ENCODE data around the gene ANKS3. TPM values are rescaled to one million over a fixed set of nuclear protein-coding genes. Genes with fewer than 3 reads are reported as not detected.

The ANKS3 gene
- total and polyA plus RNA-seq, 2 donors (not counting 3 experiments of a cell fraction or from before 2014, with no cell fraction given), result 13.9 to 24.0 TPM

GRCh38 chr16:4746215-4746614, 12.1 kb upstream of the ANKS3 start:
- ChIA-PET CTCF (no interaction called here), POLR2A (no interaction called here)
- H3K4me1 ChIP-seq (ENCODE audit: control insufficient read depth, extremely low read depth, insufficient read depth, low read length), result no peaks in the 10 kb centered on the region

More at GRCh38 chr16:4746215-4746614, 12.1 kb upstream of the ANKS3 start:
- Histone ChIP-seq H3K4me2 (ENCODE audit: insufficient read depth, low read length) (no peak overlapping the region), H3K9me3 (replicated peaks; ENCODE audit: control insufficient read depth, insufficient read depth, low read length) (no peaks in the 10 kb centered on the region), H3K36me3 (ENCODE audit: control insufficient read depth in 2 of 2, extremely low read depth in 1 of 2, insufficient read depth in 2 of 2, low read length in 2 of 2) (peaks cover 0 to 4% of the 10 kb centered on the region in 2 experiments), H3K4me3 (replicated peaks in 1 of 3; ENCODE audit: insufficient read depth in 1 of 3, low read depth in 1 of 3, low read length in 3 of 3) (no peak overlapping the region), H3K27ac (ENCODE audit: insufficient read depth, low read depth, low read length) (no peak overlapping the region), H3K79me2 (ENCODE audit: control insufficient read depth, insufficient read depth, low read length) (no peaks in the 10 kb centered on the region), H3K9ac (replicated peaks; ENCODE audit: extremely low read depth, insufficient read depth, low read length) (no peak overlapping the region), H4K20me1 (replicated peaks; ENCODE audit: control insufficient read depth, extremely low read depth, insufficient read depth, low read length) (no peaks in the 10 kb centered on the region), H2AFZ (ENCODE audit: low read depth, low read length) (no peak overlapping the region), H3K27me3 (ENCODE audit: control insufficient read depth in 2 of 2, insufficient read depth in 2 of 2, low read length in 2 of 2) (no peaks in the 10 kb centered on the region), H3K9me1 (replicated peaks; ENCODE audit: control insufficient read depth, extremely low read depth, insufficient read depth, low read length) (no peaks in the 10 kb centered on the region)
- dilution Hi-C loops (cut with MboI; ENCODE audit: extremely low pct_ligation_motif_present, low sequenced_read_pairs), result no loop called here
- no TSS peak for BruUV-seq (replicated peaks)
- FAIRE-seq, result no peak
- intact Hi-C loops (cut with micrococcal nuclease), result no loop called here
- no peak for DNase-seq (ENCODE audit: low read depth, low spot score)
- TF ChIP-seq GATA2 (IDR thresholded peaks at IDR 0.05; ENCODE audit: insufficient read depth, insufficient read length, low read depth, low read length), result no peak
- no peak for TF ChIP-seq JUN (IDR thresholded peaks at IDR 0.05; ENCODE audit: borderline replicate concordance, insufficient read depth, insufficient read length, low read depth)
- no peak for TF ChIP-seq CTCF (IDR thresholded peaks at IDR 0.05; ENCODE audit: extremely low read depth in 1 of 2, insufficient read depth in 1 of 2, low read depth in 1 of 2, low read length in 2 of 2)
- TF ChIP-seq MAX (IDR thresholded peaks at IDR 0.05; ENCODE audit: insufficient read depth, insufficient read length), result no peak
- no peak for TF ChIP-seq EZH2 (IDR thresholded peaks at IDR 0.05; ENCODE audit: borderline replicate concordance, low read depth, low read length, severe bottlenecking)
- no peak for TF ChIP-seq POLR2A (IDR thresholded peaks at IDR 0.05; ENCODE audit: low read depth, low read length)
- TF ChIP-seq POLR2AphosphoS5 (IDR thresholded peaks at IDR 0.05; ENCODE audit: insufficient read depth, low read depth, low read length), result no peak
- TF ChIP-seq MYC (IDR thresholded peaks at IDR 0.05; ENCODE audit: low read depth, low read length), result no peak
- no peak for TF ChIP-seq FOS (IDR thresholded peaks at IDR 0.05; ENCODE audit: borderline replicate concordance, insufficient read depth, low read length)
